Stimulated activated CD4-positive, alpha-beta T cell treated with anti-CD3 and anti-CD28 coated beads, Interleukin-4, amount 100 ng/mL, for 24 hours (primary cell): ENCODE data around the gene CYLD.
A peak's percentile ranks its signal among the peaks of the same experiment; 100 is the strongest.

Experiments
- DNase-seq: peaks from one replicate; pipeline ENCODE4 v3.0.0-alpha.2; 2020

Gene CYLD

GRCh38 chr16:50741781-50742575 is at the start of gene CYLD:
CYLD (plus strand) TSS chr16:50742086; CDS start chr16:50749699, 7,613 bp downstream.
- peak; percentile 100 for DNase-seq

GRCh38 chr16:50692644-50692998 is 49.3 kb upstream of the CYLD start:
- no peak for DNase-seq

GRCh38 chr16:50692999-50693781 is 48.7 kb upstream of the CYLD start, which contains the start of gene NOD2:
NOD2 (plus strand) TSS chr16:50693606; CDS start chr16:50699496, 5,890 bp downstream.
- DNase-seq, result no peak

- DNase-seq, result no peak
Observed at GRCh38 chr16:50694206-50694605, 47.7 kb upstream of the CYLD start.

GRCh38 chr16:50695017-50696000 is 46.6 kb upstream of the CYLD start:
- no peak for DNase-seq

- no peak for DNase-seq
Observed at GRCh38 chr16:50696126-50696525, 45.8 kb upstream of the CYLD start.

- peak; percentile 62 for DNase-seq
Observed at GRCh38 chr16:50696575-50697420, 45.1 kb upstream of the CYLD start.

GRCh38 chr16:50697421-50697715 is 44.5 kb upstream of the CYLD start:
- no peak for DNase-seq

- peak; percentile 72 for DNase-seq
Observed at GRCh38 chr16:50697881-50698767, 43.8 kb upstream of the CYLD start.

- DNase-seq, result peak; percentile 82
Observed at GRCh38 chr16:50699326-50700159, 42.3 kb upstream of the CYLD start.

GRCh38 chr16:50702725-50703124 is 39.2 kb upstream of the CYLD start:
- no peak for DNase-seq

GRCh38 chr16:50704245-50704644 is 37.6 kb upstream of the CYLD start:
- no peak for DNase-seq

- no peak for DNase-seq
Observed at GRCh38 chr16:50705436-50706110, 36.3 kb upstream of the CYLD start.

GRCh38 chr16:50706250-50706649 is 35.6 kb upstream of the CYLD start:
- DNase-seq, result no peak

GRCh38 chr16:50708373-50709060 is 33.4 kb upstream of the CYLD start:
- peak; percentile 40 for DNase-seq

GRCh38 chr16:50709061-50709684 is 32.7 kb upstream of the CYLD start:
- DNase-seq, result no peak

GRCh38 chr16:50709980-50710379 is 31.9 kb upstream of the CYLD start:
- no peak for DNase-seq

GRCh38 chr16:50711040-50711439 is 30.8 kb upstream of the CYLD start:
- DNase-seq, result no peak
